SK-N-SH treated with all-trans-retinoic acid at 6 μM for 48 hours (cell line): Measurements from ENCODE around the gene MYOM1.

ENCODE experiments used
- ATAC-seq: fragments of 200-7000 bp; cut with Tn5 transposase; 3 replicates; pipeline ENCODE4 v1.9.1; 2020; ENCODE audit warnings: mild to moderate bottlenecking, moderate library complexity
- ARNTL ChIP-seq: fragments of 450-650 bp; formaldehyde crosslinking; IDR thresholded peaks from 2 replicates; pipeline ENCODE4 v1.5.0; 2020; ENCODE audit warnings: low read depth, mild to moderate bottlenecking, moderate library complexity, borderline replicate concordance
- BACH2 ChIP-seq: fragments of 250-450 bp; sonication (Bioruptor Pico); IDR thresholded peaks from 2 replicates; pipeline ENCODE4 v1.9.0; 2021; ENCODE audit warnings: mild to moderate bottlenecking, borderline replicate concordance
- CREB5 ChIP-seq: fragments of 250-450 bp; sonication (Bioruptor Pico); IDR thresholded peaks from 2 replicates; pipeline ENCODE4 v1.5.1; 2020; ENCODE audit warnings: low read depth, mild to moderate bottlenecking, moderate library complexity
- CSDC2 ChIP-seq: fragments of 250-450 bp; sonication (Bioruptor Pico); IDR thresholded peaks from 2 replicates; pipeline ENCODE4 v1.5.0; 2020; ENCODE audit warnings: mild to moderate bottlenecking, moderate library complexity
- CSRNP3 ChIP-seq: fragments of 250-450 bp; sonication (Bioruptor Pico); IDR thresholded peaks from 2 replicates; pipeline ENCODE4 v1.5.1; 2021; ENCODE audit warnings: mild to moderate bottlenecking, moderate library complexity
- ESRRG ChIP-seq: fragments of 250-450 bp; sonication (Bioruptor Pico); IDR thresholded peaks from 2 replicates; pipeline ENCODE4 v1.6.1; 2021; ENCODE audit warnings: mild to moderate bottlenecking
- ISL1 ChIP-seq: fragments of 250-450 bp; sonication (Bioruptor Pico); IDR thresholded peaks from 2 replicates; pipeline ENCODE4 v2.1.2; 2022; ENCODE audit warnings: mild to moderate bottlenecking, moderate library complexity
- OSR1 ChIP-seq: fragments of 250-450 bp; sonication (Bioruptor Pico); IDR thresholded peaks from 2 replicates; pipeline ENCODE4 v1.8.0; 2022; ENCODE audit warnings: moderate library complexity, mild to moderate bottlenecking, inconsistent platforms
- PATZ1 ChIP-seq: fragments of 250-450 bp; sonication (Bioruptor Pico); IDR thresholded peaks from 2 replicates; pipeline ENCODE4 v1.8.0; 2020; ENCODE audit warnings: mild to moderate bottlenecking, moderate library complexity, borderline replicate concordance
- RARB ChIP-seq: fragments of 250-450 bp; sonication (Bioruptor Pico); IDR thresholded peaks from 2 replicates; pipeline ENCODE4 v1.8.0; 2021; ENCODE audit warnings: mild to moderate bottlenecking, moderate library complexity
- SNAI2 ChIP-seq: fragments of 250-450 bp; sonication (Bioruptor Pico); IDR thresholded peaks from 2 replicates; pipeline ENCODE4 v1.5.0; 2020; ENCODE audit warnings: mild to moderate bottlenecking, moderate library complexity
- TCF4 ChIP-seq: fragments of 250-450 bp; sonication (Bioruptor Pico); IDR thresholded peaks from 2 replicates; pipeline ENCODE4 v1.8.0; 2021; ENCODE audit warnings: mild to moderate bottlenecking, moderate library complexity, borderline replicate concordance
- TOX ChIP-seq: fragments of 250-450 bp; sonication (Bioruptor Pico); IDR thresholded peaks from 2 replicates; pipeline ENCODE4 v1.8.0; 2021; ENCODE audit warnings: mild to moderate bottlenecking, moderate library complexity, borderline replicate concordance
- TSHZ2 ChIP-seq: fragments of 250-450 bp; sonication (Bioruptor Pico); IDR thresholded peaks from 2 replicates; pipeline ENCODE4 v1.5.0; 2020; ENCODE audit warnings: mild to moderate bottlenecking, moderate library complexity
- ZC3H10 ChIP-seq: fragments of 250-450 bp; sonication (Bioruptor Pico); IDR thresholded peaks from 2 replicates; pipeline ENCODE4 v1.5.1; 2021; ENCODE audit warnings: mild to moderate bottlenecking, moderate library complexity
- ZFP3 ChIP-seq: fragments of 250-450 bp; sonication (Bioruptor Pico); IDR thresholded peaks from 2 replicates; pipeline ENCODE4 v1.5.0; 2020; ENCODE audit warnings: mild to moderate bottlenecking, moderate library complexity
- ZFP30 ChIP-seq: fragments of 450-650 bp; formaldehyde crosslinking; IDR thresholded peaks from 2 replicates; pipeline ENCODE4 v1.5.0; 2022; ENCODE audit warnings: mild to moderate bottlenecking, moderate library complexity
- ZNF565 ChIP-seq: fragments of 450-650 bp; formaldehyde crosslinking; conservative IDR thresholded peaks from 2 replicates; pipeline ENCODE4 v1.5.0; 2020; ENCODE audit warnings: low read depth, mild to moderate bottlenecking, moderate library complexity
- ZNF70 ChIP-seq: fragments of 450-650 bp; formaldehyde crosslinking; IDR thresholded peaks from 2 replicates; pipeline ENCODE4 v1.5.0; 2020; ENCODE audit warnings: mild to moderate bottlenecking, moderate library complexity

Gene MYOM1

GRCh38 chr18:3192286-3192685, 27.5 kb downstream of the MYOM1 start:
- TF ChIP-seq OSR1 (CRISPR knock-in tag) (no peak), TCF4 (CRISPR knock-in tag) (no peak), ISL1 (CRISPR knock-in tag) (peak; percentile 72), TSHZ2 (CRISPR knock-in tag) (0 out of 2 replicates have a peak, but pooled peaks have one; percentile 16)
- no peak for ATAC-seq

GRCh38 chr18:3190610-3191009, 29.2 kb downstream of the MYOM1 start:
- ATAC-seq, result no peak
- TF ChIP-seq CSDC2, result no peak
- TF ChIP-seq CREB5 (CRISPR knock-in tag), result no peak
- TF ChIP-seq OSR1 (CRISPR knock-in tag), result no peak
- TF ChIP-seq ZFP3, result no peak
- no peak for TF ChIP-seq TSHZ2 (CRISPR knock-in tag)
- no peak for TF ChIP-seq SNAI2 (CRISPR knock-in tag)
- TF ChIP-seq TOX, result no peak
- TF ChIP-seq, all 23 proteins: peak for 0

- ATAC-seq, result no peak
- TF ChIP-seq BACH2 (CRISPR knock-in tag) (no peak), ZC3H10 (CRISPR knock-in tag) (no peak), ESRRG (no peak), CSRNP3 (no peak), CSDC2 (no peak), ZFP30 (CRISPR knock-in tag) (no peak), ARNTL (CRISPR knock-in tag) (no peak), CREB5 (CRISPR knock-in tag) (no peak), TCF4 (CRISPR knock-in tag) (no peak), ZNF70 (no peak), SNAI2 (CRISPR knock-in tag) (no peak), ZNF565 (CRISPR knock-in tag) (no peak), RARB (no peak), TOX (no peak), PATZ1 (CRISPR knock-in tag) (no peak)
These were observed 29.9 kb downstream of the MYOM1 start for GRCh38 chr18:3189884-3190283.
